Measurements from ENCODE around the gene KRTAP9-9.
"Not testable (repeated sequence)": the region's sequence is repeated elsewhere in the genome, so short reads cannot be mapped to it uniquely, and the experiment has no call there.

The KRTAP9-9 gene

GRCh38 chr17:41249637-41250240, 5.4 kb upstream of the KRTAP9-9 start, which contains the start of gene KRTAP9-4:
KRTAP9-4 (plus strand) TSS chr17:41249687; CDS start chr17:41249721, 34 bp downstream.
- not testable (repeated sequence) for FAIRE-seq

DNA sequence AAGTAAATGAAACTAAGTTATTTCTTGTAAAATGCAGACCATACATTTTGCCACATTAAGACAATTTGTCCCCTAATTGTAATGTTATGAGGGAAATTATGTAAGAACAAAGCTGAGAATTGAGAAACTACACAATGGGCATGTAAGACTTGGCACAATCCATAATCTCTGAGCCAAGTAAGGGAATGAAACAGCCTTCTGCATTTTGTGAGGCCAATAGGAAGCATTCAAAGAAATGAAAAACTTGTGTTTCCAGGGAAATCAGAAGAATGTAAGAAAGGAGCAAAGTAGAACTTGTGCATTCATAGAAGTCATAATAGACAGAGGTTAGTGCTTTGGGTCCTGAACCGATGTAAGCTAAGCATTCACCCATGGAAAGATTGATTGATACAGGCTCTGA, 3.9 kb upstream of the KRTAP9-9 start:
- TF ChIP-seq SPI1 (IDR thresholded peaks at IDR 0.05; ENCODE audit: low read depth, low read length) = no peak
- TF ChIP-seq TAF1 (IDR thresholded peaks at IDR 0.05; ENCODE audit: low read depth, low read length) = no peak
- TF ChIP-seq POU2F2 (IDR thresholded peaks at IDR 0.05; ENCODE audit: low read depth, low read length) = no peak
- TF ChIP-seq POLR2AphosphoS5 (IDR thresholded peaks at IDR 0.05; ENCODE audit: low read depth, low read length) = no peak
- TF ChIP-seq POLR2A (IDR thresholded peaks at IDR 0.05; ENCODE audit: low read depth, low read length) = no peak
- TF ChIP-seq PAX5 (IDR thresholded peaks at IDR 0.05; ENCODE audit: insufficient read depth, low read length, severe bottlenecking) = no peak
- no peak for DNase-seq (ENCODE audit: insufficient read length, low spot score)
- no peak for FAIRE-seq

More at GRCh38 chr17:41249637-41250240, 5.4 kb upstream of the KRTAP9-9 start, which contains the start of gene KRTAP9-4:
- DNase-seq (ENCODE audit: insufficient read length, low spot score) = not testable (repeated sequence)

DNA sequence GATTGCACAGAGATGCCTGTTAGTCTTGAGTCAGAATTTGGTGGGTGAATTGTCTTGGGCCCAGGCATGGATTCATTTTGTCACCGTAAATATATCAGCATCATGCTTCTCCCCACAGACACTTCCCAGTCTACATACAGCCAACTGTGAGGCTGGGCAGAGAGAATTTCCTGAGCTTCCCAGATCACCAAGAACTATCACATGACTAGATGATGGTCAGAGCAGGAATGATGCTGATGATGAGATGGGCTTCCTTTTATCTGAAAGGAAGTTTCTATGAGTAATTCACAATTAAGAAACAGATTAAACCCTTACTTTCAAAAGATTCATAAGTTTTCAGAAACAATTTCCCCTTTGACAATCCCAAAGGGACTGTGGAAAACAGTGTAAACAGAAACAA, 323 bp upstream of the KRTAP9-9 start:
- FAIRE-seq = no peak
- TF ChIP-seq SPI1 (IDR thresholded peaks at IDR 0.05; ENCODE audit: low read depth, low read length) (no peak), POLR2A (IDR thresholded peaks at IDR 0.05; ENCODE audit: low read depth, low read length) (no peak), TAF1 (IDR thresholded peaks at IDR 0.05; ENCODE audit: low read depth, low read length) (no peak), PAX5 (IDR thresholded peaks at IDR 0.05; ENCODE audit: insufficient read depth, low read length, severe bottlenecking) (no peak)
- DNase-seq (ENCODE audit: insufficient read length, low spot score) = no peak

DNA sequence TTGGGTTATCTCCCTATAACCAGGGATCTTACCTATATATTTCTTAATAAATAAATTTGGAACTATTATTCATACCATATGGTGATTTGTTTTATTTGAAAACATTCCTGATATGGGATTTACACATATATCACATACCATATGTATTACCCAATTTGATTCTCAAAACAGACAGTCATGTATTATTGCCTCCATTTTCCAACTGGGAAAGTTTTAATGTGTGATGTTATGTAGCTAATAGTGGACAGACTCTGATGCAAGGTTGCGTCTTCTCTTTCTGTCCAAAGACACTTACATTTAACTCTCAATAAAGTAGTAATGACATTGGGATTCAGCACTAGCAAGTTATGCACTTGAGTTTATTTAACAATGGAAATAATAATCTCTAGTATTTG, 1.1 kb downstream of the KRTAP9-9 start:
- TF ChIP-seq PAX5 (IDR thresholded peaks at IDR 0.05; ENCODE audit: insufficient read depth, low read length, severe bottlenecking) = no peak
- no peak for TF ChIP-seq POLR2A (IDR thresholded peaks at IDR 0.05; ENCODE audit: low read depth, low read length)
- no peak for TF ChIP-seq POU2F2 (IDR thresholded peaks at IDR 0.05; ENCODE audit: low read depth, low read length)
- no peak for TF ChIP-seq TAF1 (IDR thresholded peaks at IDR 0.05; ENCODE audit: low read depth, low read length)
- TF ChIP-seq SPI1 (IDR thresholded peaks at IDR 0.05; ENCODE audit: low read depth, low read length) = no peak
- TF ChIP-seq POLR2AphosphoS5 (IDR thresholded peaks at IDR 0.05; ENCODE audit: low read depth, low read length) = no peak
- no peak for FAIRE-seq

DNA sequence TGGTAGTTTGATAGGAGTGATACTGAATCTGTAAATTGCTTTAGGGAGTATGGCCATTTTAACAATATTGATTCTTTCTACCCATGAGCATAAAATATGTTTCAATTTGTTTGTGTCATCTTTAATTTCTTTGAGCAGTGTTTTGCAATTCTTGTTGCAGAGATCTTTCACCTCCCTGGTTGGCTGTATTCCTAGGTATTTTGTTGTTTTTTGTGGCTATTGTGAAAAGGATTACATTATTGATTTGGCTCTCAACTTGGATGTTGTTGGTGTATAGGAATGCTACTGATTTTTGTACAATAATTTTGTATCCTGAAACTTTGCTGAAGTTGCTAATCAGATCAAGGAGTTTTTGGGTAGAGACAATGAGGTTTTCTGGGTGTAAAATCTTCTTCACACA, 3.2 kb downstream of the KRTAP9-9 start:
- DNase-seq (ENCODE audit: insufficient read length, low spot score) = no peak
- TF ChIP-seq POLR2AphosphoS5 (IDR thresholded peaks at IDR 0.05; ENCODE audit: low read depth, low read length) (no peak), TAF1 (IDR thresholded peaks at IDR 0.05; ENCODE audit: low read depth, low read length) (no peak), POLR2A (IDR thresholded peaks at IDR 0.05; ENCODE audit: low read depth, low read length) (no peak), POU2F2 (IDR thresholded peaks at IDR 0.05; ENCODE audit: low read depth, low read length) (no peak), PAX5 (IDR thresholded peaks at IDR 0.05; ENCODE audit: insufficient read depth, low read length, severe bottlenecking) (no peak), SPI1 (IDR thresholded peaks at IDR 0.05; ENCODE audit: low read depth, low read length) (no peak)
- FAIRE-seq = no peak

More for the DNA sequence above, 1.1 kb downstream of the KRTAP9-9 start:
- DNase-seq (ENCODE audit: insufficient read length, low spot score) = no peak

- TF ChIP-seq TAF1 (IDR thresholded peaks at IDR 0.05; ENCODE audit: low read depth, low read length) = no peak
- TF ChIP-seq POU2F2 (IDR thresholded peaks at IDR 0.05; ENCODE audit: low read depth, low read length) = no peak
- TF ChIP-seq SPI1 (IDR thresholded peaks at IDR 0.05; ENCODE audit: low read depth, low read length) = no peak
- no peak for TF ChIP-seq POLR2AphosphoS5 (IDR thresholded peaks at IDR 0.05; ENCODE audit: low read depth, low read length)
- no peak for TF ChIP-seq POLR2A (IDR thresholded peaks at IDR 0.05; ENCODE audit: low read depth, low read length)
- no peak for TF ChIP-seq PAX5 (IDR thresholded peaks at IDR 0.05; ENCODE audit: insufficient read depth, low read length, severe bottlenecking)
- FAIRE-seq (no peak), DNase-seq (ENCODE audit: insufficient read length, low spot score) (no peak)
Measured at GRCh38 chr17:41263212-41263611, 8.0 kb downstream of the KRTAP9-9 start.

DNA sequence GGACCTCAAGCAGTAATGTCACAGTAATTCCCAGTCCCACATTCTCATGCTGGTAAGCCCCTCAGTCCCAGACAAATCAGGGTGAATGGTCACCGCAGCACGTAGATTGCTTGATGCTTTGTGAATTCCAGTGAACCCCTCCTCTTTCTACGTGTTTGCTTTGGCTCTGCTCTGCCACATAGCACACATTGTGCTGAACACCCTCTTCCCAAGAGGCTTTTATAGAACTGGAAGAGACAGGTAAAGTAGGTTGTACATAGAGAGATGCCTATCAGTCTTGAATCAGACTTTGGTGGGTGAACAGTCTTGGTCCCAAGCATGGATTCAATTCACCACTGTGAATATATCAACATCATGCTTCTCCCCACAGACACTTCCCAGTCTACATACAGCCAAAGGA, 9.4 kb downstream of the KRTAP9-9 start:
- TF ChIP-seq POU2F2 (IDR thresholded peaks at IDR 0.05; ENCODE audit: low read depth, low read length) (no peak), SPI1 (IDR thresholded peaks at IDR 0.05; ENCODE audit: low read depth, low read length) (no peak), POLR2AphosphoS5 (IDR thresholded peaks at IDR 0.05; ENCODE audit: low read depth, low read length) (no peak), PAX5 (IDR thresholded peaks at IDR 0.05; ENCODE audit: insufficient read depth, low read length, severe bottlenecking) (no peak), POLR2A (IDR thresholded peaks at IDR 0.05; ENCODE audit: low read depth, low read length) (no peak), TAF1 (IDR thresholded peaks at IDR 0.05; ENCODE audit: low read depth, low read length) (no peak)
- FAIRE-seq (no peak), DNase-seq (ENCODE audit: insufficient read length, low spot score) (no peak)

- no peak for DNase-seq (ENCODE audit: insufficient read length, low spot score)
- TF ChIP-seq POU2F2 (IDR thresholded peaks at IDR 0.05; ENCODE audit: low read depth, low read length) (no peak), SPI1 (IDR thresholded peaks at IDR 0.05; ENCODE audit: low read depth, low read length) (no peak), PAX5 (IDR thresholded peaks at IDR 0.05; ENCODE audit: insufficient read depth, low read length, severe bottlenecking) (no peak), TAF1 (IDR thresholded peaks at IDR 0.05; ENCODE audit: low read depth, low read length) (no peak)
- no peak for FAIRE-seq
Measured at GRCh38 chr17:41265078-41265477, 9.9 kb downstream of the KRTAP9-9 start, which contains the start of gene KRTAP9-6. KRTAP9-6 (plus strand) TSS chr17:41265378; CDS start chr17:41265378, 0 bp downstream.

DNA sequence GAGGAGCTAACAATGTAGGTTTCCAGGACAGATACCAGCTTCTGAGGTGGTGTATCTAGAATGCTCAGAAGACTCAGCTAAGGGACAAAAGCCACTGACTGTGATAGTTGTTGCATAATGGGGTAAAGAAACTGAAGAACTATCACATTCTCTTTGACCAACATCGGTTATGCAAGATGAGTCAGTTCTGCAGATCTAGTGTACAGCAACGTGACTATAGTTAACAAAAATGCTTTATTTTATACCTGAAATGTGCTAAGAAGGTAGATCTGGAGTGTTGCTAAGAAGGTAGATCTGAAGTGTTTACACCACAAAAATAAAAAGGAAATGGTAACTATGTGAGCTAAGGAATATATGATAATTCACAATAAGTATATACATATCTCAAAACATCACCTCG, 12.5 kb downstream of the KRTAP9-9 start:
- DNase-seq (ENCODE audit: insufficient read length, low spot score) (no peak), FAIRE-seq (no peak)
- TF ChIP-seq POLR2A (IDR thresholded peaks at IDR 0.05; ENCODE audit: low read depth, low read length) (no peak), TAF1 (IDR thresholded peaks at IDR 0.05; ENCODE audit: low read depth, low read length) (no peak), SPI1 (IDR thresholded peaks at IDR 0.05; ENCODE audit: low read depth, low read length) (no peak), POLR2AphosphoS5 (IDR thresholded peaks at IDR 0.05; ENCODE audit: low read depth, low read length) (no peak)

- not testable (repeated sequence) for DNase-seq (ENCODE audit: insufficient read length, low spot score); FAIRE-seq
Measured at GRCh38 chr17:41271323-41271722, 16.1 kb downstream of the KRTAP9-9 start.

Measured in GM12891 (cell line).